Mucosa of descending colon (tissue), 3 donors: Measurements from ENCODE around the gene RNF214. TPM values are rescaled to one million over a fixed set of nuclear protein-coding genes. Genes with fewer than 3 reads are reported as not detected.
"Not testable (repeated sequence)": the region's sequence is repeated elsewhere in the genome, so short reads cannot be mapped to it uniquely, and the experiment has no call there.

Experiments used
- ATAC-seq: fragments of 200-7000 bp; cut with Tn5 transposase; one replicate; pipeline ENCODE4 v1.9.1; 2020; ENCODE audit warnings: mild to moderate bottlenecking, moderate library complexity
- DNase-seq, 3 donors: peaks; one replicate each; pipeline ENCODE4 v3.0.0-alpha.2; 2020
- H3K36me3 ChIP-seq: fragments of 200-600 bp; one replicate; pipeline ENCODE4 v1.8.0; 2021; ENCODE audit warnings: low read depth, mild to moderate bottlenecking
- H3K4me1 ChIP-seq: fragments of 200-600 bp; one replicate; pipeline ENCODE4 v1.8.0; 2021; ENCODE audit warnings: low read depth, mild to moderate bottlenecking
- H3K4me3 ChIP-seq: fragments of 200-600 bp; one replicate; pipeline ENCODE4 v1.8.0; 2021; ENCODE audit warnings: mild to moderate bottlenecking
- H3K9me3 ChIP-seq: fragments of 200-600 bp; one replicate; pipeline ENCODE4 v1.8.0; 2021; ENCODE audit warnings: mild to moderate bottlenecking
- intact Hi-C, 2 donors: fragments of 100-400 bp; cut with DNase I in 1 of 2; cut with micrococcal nuclease in 1 of 2; formaldehyde crosslinking; loops; one replicate each; pipeline versions ENCODE4 v1.11.0 to v1.11.1; 2022; cut with DNase I, micrococcal nuclease
- total RNA-seq, 3 donors: library from RNA; stranded (reverse); fragmentation: NEBNext Ultra II Directional in 2 of 3; extraction: Animal tissue kit (Norgen Biotek cat#: 25700) in 2 of 3; gene quantifications; one replicate each; pipeline versions ENCODE4 v1.2.1 to v1.2.4, GENCODE V29; 2021 to 2023
- TF ChIP-seq, protein P1 (sequence below): fragments of 200-600 bp; IDR thresholded peaks from one replicate; pipeline ENCODE4 v1.8.0; 2022; ENCODE audit warnings: antibody characterized with exemption, mild to moderate bottlenecking
- donor health status: DM: no; HTN: no; CAD: no; lungs with moderate emphysema.
- donor health status: DM: no; HTN: no; CAD: no.
- donor health status: DM: no; HTN: yes; CAD: no.

The RNF214 gene
- total RNA-seq, 3 donors from 2014 or later: 22.0 to 38.1 (median 25.4) TPM

DNA sequence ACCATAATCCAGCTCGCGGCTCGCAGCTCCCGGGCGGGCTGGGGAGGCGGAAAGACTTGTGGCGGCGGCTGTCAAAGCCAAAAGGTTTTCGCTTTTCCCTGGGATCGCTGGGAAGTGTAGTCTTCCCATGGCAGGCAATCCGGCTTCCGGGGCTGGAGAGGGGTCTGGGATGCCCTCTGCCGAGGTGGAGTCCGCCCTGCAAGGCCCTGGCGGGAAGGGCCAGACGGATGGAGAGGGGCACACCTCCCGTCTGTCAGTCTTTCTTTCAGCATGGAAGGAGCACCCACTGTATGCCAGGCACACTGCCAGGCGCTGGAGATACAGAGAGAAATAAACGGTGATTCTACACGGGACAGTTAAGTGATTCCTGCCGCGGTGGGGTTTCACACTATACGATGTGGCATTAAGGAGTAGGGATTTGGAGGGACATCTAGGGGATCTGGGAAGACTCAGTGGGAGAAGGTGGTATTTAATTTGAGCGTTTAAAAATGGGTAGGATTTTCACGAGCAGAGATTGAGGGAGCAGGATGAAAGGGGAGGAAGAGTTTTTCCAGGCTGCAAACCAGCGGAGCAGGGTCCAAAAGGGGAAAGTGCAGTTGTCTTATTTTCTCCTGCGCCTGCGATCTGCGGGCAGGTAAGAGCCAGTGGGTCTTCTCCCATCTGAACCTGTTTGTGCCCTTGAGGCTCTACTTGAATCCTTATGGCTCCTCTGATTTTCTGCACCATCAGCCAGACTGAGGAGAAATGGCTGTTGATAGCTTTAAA lies 83.9 kb downstream of the RNF214 start, which contains the start of gene BACE1:
TSS of gene BACE1 (minus strand) at position 60 of the 765 bp plus-strand sequence. CDS start 461 bp downstream, outside the sequence.
- H3K9me3 ChIP-seq: no peaks in the 10 kb centered on the region
- H3K4me1 ChIP-seq: peaks cover 8% of the 10 kb centered on the region
- no peaks in the 10 kb centered on the region for H3K36me3 ChIP-seq
- peak within 1 kb of the TSS; percentile 44 for H3K4me3 ChIP-seq
- peak; percentile 86 for ATAC-seq
- TF ChIP-seq, protein P1, sequence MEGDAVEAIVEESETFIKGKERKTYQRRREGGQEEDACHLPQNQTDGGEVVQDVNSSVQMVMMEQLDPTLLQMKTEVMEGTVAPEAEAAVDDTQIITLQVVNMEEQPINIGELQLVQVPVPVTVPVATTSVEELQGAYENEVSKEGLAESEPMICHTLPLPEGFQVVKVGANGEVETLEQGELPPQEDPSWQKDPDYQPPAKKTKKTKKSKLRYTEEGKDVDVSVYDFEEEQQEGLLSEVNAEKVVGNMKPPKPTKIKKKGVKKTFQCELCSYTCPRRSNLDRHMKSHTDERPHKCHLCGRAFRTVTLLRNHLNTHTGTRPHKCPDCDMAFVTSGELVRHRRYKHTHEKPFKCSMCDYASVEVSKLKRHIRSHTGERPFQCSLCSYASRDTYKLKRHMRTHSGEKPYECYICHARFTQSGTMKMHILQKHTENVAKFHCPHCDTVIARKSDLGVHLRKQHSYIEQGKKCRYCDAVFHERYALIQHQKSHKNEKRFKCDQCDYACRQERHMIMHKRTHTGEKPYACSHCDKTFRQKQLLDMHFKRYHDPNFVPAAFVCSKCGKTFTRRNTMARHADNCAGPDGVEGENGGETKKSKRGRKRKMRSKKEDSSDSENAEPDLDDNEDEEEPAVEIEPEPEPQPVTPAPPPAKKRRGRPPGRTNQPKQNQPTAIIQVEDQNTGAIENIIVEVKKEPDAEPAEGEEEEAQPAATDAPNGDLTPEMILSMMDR: no peak
- DNase-seq: peak; percentile 75 to 78 (median 77)
- intact Hi-C loops: no loop called here

DNA sequence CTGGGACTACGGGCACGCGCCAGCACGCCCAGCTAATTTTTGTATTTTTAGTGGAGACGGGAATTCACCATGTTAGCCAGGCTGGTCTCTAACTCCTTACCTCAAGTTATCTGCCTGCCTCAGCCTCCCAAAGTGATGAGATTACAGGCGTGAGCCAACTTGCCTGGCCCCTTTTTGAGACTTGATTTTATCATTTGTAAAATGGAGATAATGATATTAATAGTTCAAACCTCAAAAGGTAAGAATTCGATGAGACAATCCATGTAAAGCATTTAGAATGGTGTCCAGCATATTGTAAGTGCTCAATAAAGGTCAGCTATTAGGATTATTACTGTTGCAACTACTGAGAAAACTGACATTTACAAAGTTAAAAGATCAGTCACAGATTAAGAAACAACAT lies 86.3 kb downstream of the RNF214 start:
- TF ChIP-seq, protein P1: no peak
- intact Hi-C loops: no loop called here
- ATAC-seq: no peak

GRCh38 chr11:117319214-117319840 lies 86.9 kb downstream of the RNF214 start:
- Histone ChIP-seq H3K9me3 (no peaks in the 10 kb centered on the region), H3K36me3 (no peaks in the 10 kb centered on the region), H3K4me3 (no peak overlapping the region), H3K4me1 (peaks cover 8% of the 10 kb centered on the region)
- no peak for ATAC-seq
- TF ChIP-seq, protein P1: no peak
- intact Hi-C loops: no loop called here
- DNase-seq: no peak

More for the DNA sequence above, 86.3 kb downstream of the RNF214 start:
- Histone ChIP-seq H3K9me3 (no peaks in the 10 kb centered on the region), H3K36me3 (no peaks in the 10 kb centered on the region), H3K4me3 (no peak overlapping the region), H3K4me1 (peaks cover 8% of the 10 kb centered on the region)
- DNase-seq: no peak

DNA sequence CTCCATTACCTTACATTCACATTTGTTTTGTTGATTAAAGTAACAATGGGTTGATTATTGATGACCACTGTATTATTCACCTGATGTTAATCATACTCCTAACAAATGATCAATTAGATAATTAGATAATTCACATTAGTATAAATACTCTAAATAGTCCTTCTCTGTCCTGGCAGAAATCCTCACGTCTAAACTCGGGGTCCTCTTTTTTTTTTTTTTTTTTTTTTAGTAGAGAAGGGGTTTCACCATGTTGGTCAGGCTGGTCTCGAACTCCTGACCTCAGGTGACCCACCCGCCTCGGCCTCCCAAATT lies 94.7 kb downstream of the RNF214 start:
- H3K9me3 ChIP-seq, intact Hi-C loops, H3K36me3 ChIP-seq, H3K4me3 ChIP-seq, DNase-seq, ATAC-seq, H3K4me1 ChIP-seq: not testable (repeated sequence)

DNA sequence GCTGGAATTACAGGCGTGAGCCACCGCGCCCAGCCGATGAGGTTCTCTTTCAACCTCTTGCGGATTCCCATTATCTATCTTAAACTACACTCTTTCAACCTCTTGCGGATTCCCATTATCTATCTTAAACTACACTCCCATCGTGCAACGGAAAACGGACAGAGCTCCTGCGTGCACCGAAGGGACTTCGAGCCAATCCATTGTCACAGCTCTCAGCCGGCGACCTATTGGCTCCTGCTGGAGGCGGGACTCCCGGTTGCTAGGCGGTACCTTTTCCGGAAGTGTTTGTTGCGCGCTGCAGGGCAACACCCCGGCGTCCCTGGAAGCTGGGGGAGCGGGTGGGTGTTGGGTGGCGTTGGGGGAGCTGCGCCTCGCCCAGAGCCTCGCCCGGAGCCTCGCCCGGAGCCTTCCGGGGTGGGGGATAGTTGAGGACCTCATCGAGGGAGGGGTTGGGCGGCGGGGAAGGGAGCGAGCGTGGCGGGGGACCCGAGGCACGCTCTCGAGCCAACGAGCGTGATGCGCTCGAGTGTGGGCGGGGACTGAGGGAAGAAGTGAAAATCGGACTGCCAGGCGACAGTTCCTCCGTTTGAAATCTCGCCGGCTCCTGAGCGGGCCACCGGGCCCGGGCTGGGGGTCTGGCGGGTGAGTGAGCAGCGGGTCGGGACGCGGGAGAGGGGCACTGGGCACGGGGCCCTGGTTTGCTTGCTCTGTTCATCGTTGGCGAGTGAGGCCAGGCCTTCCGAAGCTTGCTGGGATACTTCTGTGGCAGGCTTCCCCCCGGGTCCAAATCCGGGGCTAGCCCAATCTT lies 95.3 kb downstream of the RNF214 start, which contains the start of gene CEP164:
TSS of gene CEP164 (plus strand) at position 288 of the 808 bp plus-strand sequence. CDS start 10,733 bp downstream, outside the sequence.
- DNase-seq: peak; percentile 95 to 97 (median 97)
- Histone ChIP-seq H3K4me3 (peak within 1 kb of the TSS; percentile 56), H3K9me3 (no peaks in the 10 kb centered on the region), H3K4me1 (peaks cover 8% of the 10 kb centered on the region), H3K36me3 (no peaks in the 10 kb centered on the region)
- TF ChIP-seq, protein P1: no peak
- ATAC-seq: peak; percentile 99
- intact Hi-C loops: no loop called here
